Measurements from ENCODE around the gene THADA.

THADA gene

GRCh38 chr2:43180897-43181296 lies 414.9 kb downstream of the THADA start:
- no peaks in the 10 kb centered on the region for H3K79me2 ChIP-seq (ENCODE audit: insufficient read depth, low read length)
- no peaks in the 10 kb centered on the region for H3K27me3 ChIP-seq (ENCODE audit: low read length)
- H3K9ac ChIP-seq (ENCODE audit: low read length): no peak overlapping the region
- no peaks in the 10 kb centered on the region for H3K9me3 ChIP-seq (ENCODE audit: insufficient read depth, low read length)
- H3K4me3 ChIP-seq (ENCODE audit: insufficient read depth, low read length, poor library complexity, severe bottlenecking): no peak overlapping the region
- H3K27ac ChIP-seq (ENCODE audit: low read depth, low read length): no peak overlapping the region
- H3F3A ChIP-seq (ENCODE audit: insufficient read depth): no peaks in the 10 kb centered on the region
- H3K9me2 ChIP-seq (replicated peaks; ENCODE audit: insufficient read depth, low read length): no peaks in the 10 kb centered on the region
- no peak overlapping the region for H2AFZ ChIP-seq (ENCODE audit: low read depth, low read length, severe bottlenecking)
- TF ChIP-seq, protein P1, sequence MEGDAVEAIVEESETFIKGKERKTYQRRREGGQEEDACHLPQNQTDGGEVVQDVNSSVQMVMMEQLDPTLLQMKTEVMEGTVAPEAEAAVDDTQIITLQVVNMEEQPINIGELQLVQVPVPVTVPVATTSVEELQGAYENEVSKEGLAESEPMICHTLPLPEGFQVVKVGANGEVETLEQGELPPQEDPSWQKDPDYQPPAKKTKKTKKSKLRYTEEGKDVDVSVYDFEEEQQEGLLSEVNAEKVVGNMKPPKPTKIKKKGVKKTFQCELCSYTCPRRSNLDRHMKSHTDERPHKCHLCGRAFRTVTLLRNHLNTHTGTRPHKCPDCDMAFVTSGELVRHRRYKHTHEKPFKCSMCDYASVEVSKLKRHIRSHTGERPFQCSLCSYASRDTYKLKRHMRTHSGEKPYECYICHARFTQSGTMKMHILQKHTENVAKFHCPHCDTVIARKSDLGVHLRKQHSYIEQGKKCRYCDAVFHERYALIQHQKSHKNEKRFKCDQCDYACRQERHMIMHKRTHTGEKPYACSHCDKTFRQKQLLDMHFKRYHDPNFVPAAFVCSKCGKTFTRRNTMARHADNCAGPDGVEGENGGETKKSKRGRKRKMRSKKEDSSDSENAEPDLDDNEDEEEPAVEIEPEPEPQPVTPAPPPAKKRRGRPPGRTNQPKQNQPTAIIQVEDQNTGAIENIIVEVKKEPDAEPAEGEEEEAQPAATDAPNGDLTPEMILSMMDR (IDR thresholded peaks at IDR 0.05; ENCODE audit: insufficient read depth, low read length, poor library complexity, severe bottlenecking): no peak
- TF ChIP-seq EZH2phosphoT487 (conservative IDR thresholded peaks at IDR 0.05; ENCODE audit: low read length): no peak
- H3K36me3 ChIP-seq (ENCODE audit: low read length): no peaks in the 10 kb centered on the region
- H3K4me2 ChIP-seq (ENCODE audit: low read depth, low read length, poor library complexity, severe bottlenecking): no peak overlapping the region
- no peaks in the 10 kb centered on the region for H4K20me1 ChIP-seq (ENCODE audit: low read depth, low read length)
